ENCODE data around the gene ADI1. TPM values are rescaled to one million over a fixed set of nuclear protein-coding genes. Genes with fewer than 3 reads are reported as not detected.

Gene ADI1
- total RNA-seq, 2 experiments from 2014 or later: 28.4 to 30.2 TPM

GRCh38 chr2:3543023-3543683, 23.8 kb upstream of the ADI1 start:
- Mint-ChIP-seq H3K9me3 (no peaks in the 10 kb centered on the region), H3K4me3 (no peak overlapping the region), H3K4me1 (ENCODE audit: low read depth) (no peaks in the 10 kb centered on the region), H3K27ac (no peak overlapping the region), H3K36me3 (ENCODE audit: low read depth) (peaks cover 82% of the 10 kb centered on the region), H3K27me3 (no peaks in the 10 kb centered on the region)
- H3K4me3 ChIP-seq (ENCODE audit: low read length): no peak overlapping the region
- no peak for DNase-seq
- intact Hi-C loops (cut with DNase I, micrococcal nuclease): no loop called here
- no peak overlapping the region for H3K27ac ChIP-seq (ENCODE audit: low read depth in 1 of 2, low read length in 2 of 2)
- peaks cover 69% of the 10 kb centered on the region for H3K36me3 ChIP-seq (ENCODE audit: insufficient read depth, low read length)
- POLR2A ChIA-PET: interaction anchor here (0.8 to 1.6 kb wide), 3 partner anchors 15 to 33 kb away, joined by 3 read pairs; partner anchors contain the start of gene RNASEH1
- H3K9me3 ChIP-seq (ENCODE audit: control insufficient read depth in 1 of 2, insufficient read depth in 1 of 2, low read length in 2 of 2): no peaks in the 10 kb centered on the region
- CTCF ChIA-PET: no interaction called here
- no peaks in the 10 kb centered on the region for H3K4me1 ChIP-seq (ENCODE audit: insufficient read depth, low read length)
- no peaks in the 10 kb centered on the region for H3K27me3 ChIP-seq (ENCODE audit: control insufficient read depth in 1 of 2, insufficient read depth in 2 of 2, low read length in 2 of 2)
- TF ChIP-seq CTCF (IDR thresholded peaks at IDR 0.05): no peak
- no peak for ATAC-seq (ENCODE audit: poor library complexity)

- ATAC-seq (ENCODE audit: poor library complexity) (no peak), DNase-seq (no peak)
- Mint-ChIP-seq H3K4me3 (no peak overlapping the region), H3K4me1 (ENCODE audit: low read depth) (no peaks in the 10 kb centered on the region), H3K27me3 (no peaks in the 10 kb centered on the region), H3K36me3 (ENCODE audit: low read depth) (peaks cover 74% of the 10 kb centered on the region), H3K9me3 (no peaks in the 10 kb centered on the region), H3K27ac (no peak overlapping the region)
- POLR2A ChIA-PET: no interaction called here
- TF ChIP-seq CTCF (IDR thresholded peaks at IDR 0.05): no peak
- intact Hi-C loops (cut with DNase I, micrococcal nuclease): no loop called here
- H3K4me3 ChIP-seq (ENCODE audit: low read length): no peak overlapping the region
- CTCF ChIA-PET: no interaction called here
- H3K36me3 ChIP-seq (ENCODE audit: insufficient read depth, low read length): peaks cover 62% of the 10 kb centered on the region
- no peaks in the 10 kb centered on the region for H3K4me1 ChIP-seq (ENCODE audit: insufficient read depth, low read length)
- H3K9me3 ChIP-seq (ENCODE audit: control insufficient read depth in 1 of 2, insufficient read depth in 1 of 2, low read length in 2 of 2): no peaks in the 10 kb centered on the region
- no peaks in the 10 kb centered on the region for H3K27me3 ChIP-seq (ENCODE audit: control insufficient read depth in 1 of 2, insufficient read depth in 2 of 2, low read length in 2 of 2)
- H3K27ac ChIP-seq (ENCODE audit: low read depth in 1 of 2, low read length in 2 of 2): no peak overlapping the region
Observed at GRCh38 chr2:3542107-3542506, 22.8 kb upstream of the ADI1 start.

- no peak overlapping the region for H3K27ac Mint-ChIP-seq
- peaks cover 52% of the 10 kb centered on the region for H3K36me3 Mint-ChIP-seq (ENCODE audit: low read depth)
- no peak for ATAC-seq (ENCODE audit: poor library complexity)
- CTCF ChIA-PET: interaction anchor here (0.6 kb wide), 1 partner anchor 19 kb away, joined by 3 read pairs; no protein-coding TSS in a partner anchor
- no peaks in the 10 kb centered on the region for H3K9me3 ChIP-seq (ENCODE audit: control insufficient read depth in 1 of 2, insufficient read depth in 1 of 2, low read length in 2 of 2)
- peaks cover 43% of the 10 kb centered on the region for H3K36me3 ChIP-seq (ENCODE audit: insufficient read depth, low read length)
- H3K4me1 Mint-ChIP-seq (ENCODE audit: low read depth): peaks cover 5% of the 10 kb centered on the region
- H3K9me3 Mint-ChIP-seq: no peaks in the 10 kb centered on the region
- no peak overlapping the region for H3K4me3 Mint-ChIP-seq
- POLR2A ChIA-PET: interaction anchor here (1.9 kb wide), 1 partner anchor 18 kb away, joined by 5 read pairs; the partner anchor contains the start of gene RNASEH1
- no peaks in the 10 kb centered on the region for H3K4me1 ChIP-seq (ENCODE audit: insufficient read depth, low read length)
- H3K4me3 ChIP-seq (ENCODE audit: low read length): no peak overlapping the region
- no peak for DNase-seq
- H3K27me3 Mint-ChIP-seq: no peaks in the 10 kb centered on the region
- TF ChIP-seq CTCF (IDR thresholded peaks at IDR 0.05): no peak
- intact Hi-C loops (cut with DNase I, micrococcal nuclease): no loop called here
- no peak overlapping the region for H3K27ac ChIP-seq (ENCODE audit: low read depth in 1 of 2, low read length in 2 of 2)
- no peaks in the 10 kb centered on the region for H3K27me3 ChIP-seq (ENCODE audit: control insufficient read depth in 1 of 2, insufficient read depth in 2 of 2, low read length in 2 of 2)
Observed at GRCh38 chr2:3539836-3540235, 20.5 kb upstream of the ADI1 start.

Measured in CD4-positive, alpha-beta T cell (primary cell).